ENCODE data around the gene ECE1. TPM values are rescaled to one million over a fixed set of nuclear protein-coding genes. Genes with fewer than 3 reads are reported as not detected.

Gene ECE1
- total and polyA plus RNA-seq, 9 of the 15 experiments (the other 6 are each of a cell fraction or from before 2014, with no cell fraction given) = 0.56 to 34.8 (median 11.0) TPM

- TF ChIP-seq, protein P1, sequence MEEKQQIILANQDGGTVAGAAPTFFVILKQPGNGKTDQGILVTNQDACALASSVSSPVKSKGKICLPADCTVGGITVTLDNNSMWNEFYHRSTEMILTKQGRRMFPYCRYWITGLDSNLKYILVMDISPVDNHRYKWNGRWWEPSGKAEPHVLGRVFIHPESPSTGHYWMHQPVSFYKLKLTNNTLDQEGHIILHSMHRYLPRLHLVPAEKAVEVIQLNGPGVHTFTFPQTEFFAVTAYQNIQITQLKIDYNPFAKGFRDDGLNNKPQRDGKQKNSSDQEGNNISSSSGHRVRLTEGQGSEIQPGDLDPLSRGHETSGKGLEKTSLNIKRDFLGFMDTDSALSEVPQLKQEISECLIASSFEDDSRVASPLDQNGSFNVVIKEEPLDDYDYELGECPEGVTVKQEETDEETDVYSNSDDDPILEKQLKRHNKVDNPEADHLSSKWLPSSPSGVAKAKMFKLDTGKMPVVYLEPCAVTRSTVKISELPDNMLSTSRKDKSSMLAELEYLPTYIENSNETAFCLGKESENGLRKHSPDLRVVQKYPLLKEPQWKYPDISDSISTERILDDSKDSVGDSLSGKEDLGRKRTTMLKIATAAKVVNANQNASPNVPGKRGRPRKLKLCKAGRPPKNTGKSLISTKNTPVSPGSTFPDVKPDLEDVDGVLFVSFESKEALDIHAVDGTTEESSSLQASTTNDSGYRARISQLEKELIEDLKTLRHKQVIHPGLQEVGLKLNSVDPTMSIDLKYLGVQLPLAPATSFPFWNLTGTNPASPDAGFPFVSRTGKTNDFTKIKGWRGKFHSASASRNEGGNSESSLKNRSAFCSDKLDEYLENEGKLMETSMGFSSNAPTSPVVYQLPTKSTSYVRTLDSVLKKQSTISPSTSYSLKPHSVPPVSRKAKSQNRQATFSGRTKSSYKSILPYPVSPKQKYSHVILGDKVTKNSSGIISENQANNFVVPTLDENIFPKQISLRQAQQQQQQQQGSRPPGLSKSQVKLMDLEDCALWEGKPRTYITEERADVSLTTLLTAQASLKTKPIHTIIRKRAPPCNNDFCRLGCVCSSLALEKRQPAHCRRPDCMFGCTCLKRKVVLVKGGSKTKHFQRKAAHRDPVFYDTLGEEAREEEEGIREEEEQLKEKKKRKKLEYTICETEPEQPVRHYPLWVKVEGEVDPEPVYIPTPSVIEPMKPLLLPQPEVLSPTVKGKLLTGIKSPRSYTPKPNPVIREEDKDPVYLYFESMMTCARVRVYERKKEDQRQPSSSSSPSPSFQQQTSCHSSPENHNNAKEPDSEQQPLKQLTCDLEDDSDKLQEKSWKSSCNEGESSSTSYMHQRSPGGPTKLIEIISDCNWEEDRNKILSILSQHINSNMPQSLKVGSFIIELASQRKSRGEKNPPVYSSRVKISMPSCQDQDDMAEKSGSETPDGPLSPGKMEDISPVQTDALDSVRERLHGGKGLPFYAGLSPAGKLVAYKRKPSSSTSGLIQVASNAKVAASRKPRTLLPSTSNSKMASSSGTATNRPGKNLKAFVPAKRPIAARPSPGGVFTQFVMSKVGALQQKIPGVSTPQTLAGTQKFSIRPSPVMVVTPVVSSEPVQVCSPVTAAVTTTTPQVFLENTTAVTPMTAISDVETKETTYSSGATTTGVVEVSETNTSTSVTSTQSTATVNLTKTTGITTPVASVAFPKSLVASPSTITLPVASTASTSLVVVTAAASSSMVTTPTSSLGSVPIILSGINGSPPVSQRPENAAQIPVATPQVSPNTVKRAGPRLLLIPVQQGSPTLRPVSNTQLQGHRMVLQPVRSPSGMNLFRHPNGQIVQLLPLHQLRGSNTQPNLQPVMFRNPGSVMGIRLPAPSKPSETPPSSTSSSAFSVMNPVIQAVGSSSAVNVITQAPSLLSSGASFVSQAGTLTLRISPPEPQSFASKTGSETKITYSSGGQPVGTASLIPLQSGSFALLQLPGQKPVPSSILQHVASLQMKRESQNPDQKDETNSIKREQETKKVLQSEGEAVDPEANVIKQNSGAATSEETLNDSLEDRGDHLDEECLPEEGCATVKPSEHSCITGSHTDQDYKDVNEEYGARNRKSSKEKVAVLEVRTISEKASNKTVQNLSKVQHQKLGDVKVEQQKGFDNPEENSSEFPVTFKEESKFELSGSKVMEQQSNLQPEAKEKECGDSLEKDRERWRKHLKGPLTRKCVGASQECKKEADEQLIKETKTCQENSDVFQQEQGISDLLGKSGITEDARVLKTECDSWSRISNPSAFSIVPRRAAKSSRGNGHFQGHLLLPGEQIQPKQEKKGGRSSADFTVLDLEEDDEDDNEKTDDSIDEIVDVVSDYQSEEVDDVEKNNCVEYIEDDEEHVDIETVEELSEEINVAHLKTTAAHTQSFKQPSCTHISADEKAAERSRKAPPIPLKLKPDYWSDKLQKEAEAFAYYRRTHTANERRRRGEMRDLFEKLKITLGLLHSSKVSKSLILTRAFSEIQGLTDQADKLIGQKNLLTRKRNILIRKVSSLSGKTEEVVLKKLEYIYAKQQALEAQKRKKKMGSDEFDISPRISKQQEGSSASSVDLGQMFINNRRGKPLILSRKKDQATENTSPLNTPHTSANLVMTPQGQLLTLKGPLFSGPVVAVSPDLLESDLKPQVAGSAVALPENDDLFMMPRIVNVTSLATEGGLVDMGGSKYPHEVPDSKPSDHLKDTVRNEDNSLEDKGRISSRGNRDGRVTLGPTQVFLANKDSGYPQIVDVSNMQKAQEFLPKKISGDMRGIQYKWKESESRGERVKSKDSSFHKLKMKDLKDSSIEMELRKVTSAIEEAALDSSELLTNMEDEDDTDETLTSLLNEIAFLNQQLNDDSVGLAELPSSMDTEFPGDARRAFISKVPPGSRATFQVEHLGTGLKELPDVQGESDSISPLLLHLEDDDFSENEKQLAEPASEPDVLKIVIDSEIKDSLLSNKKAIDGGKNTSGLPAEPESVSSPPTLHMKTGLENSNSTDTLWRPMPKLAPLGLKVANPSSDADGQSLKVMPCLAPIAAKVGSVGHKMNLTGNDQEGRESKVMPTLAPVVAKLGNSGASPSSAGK (IDR thresholded peaks at IDR 0.05) = no peak
- no peak for TF ChIP-seq NFYB (IDR thresholded peaks at IDR 0.05; ENCODE audit: extremely low read depth, insufficient read length)
- TF ChIP-seq SAP30 (IDR thresholded peaks at IDR 0.05; ENCODE audit: borderline replicate concordance, insufficient read depth, low read depth, low read length, poor library complexity, severe bottlenecking) = no peak
Measured at GRCh38 chr1:21240706-21241105, 49.6 kb downstream of the ECE1 start (continued).
